Neural crest cell (in vitro differentiated cells): Measurements from ENCODE around the gene TMCC3. TPM values are rescaled to one million over a fixed set of nuclear protein-coding genes. Genes with fewer than 3 reads are reported as not detected.
"Not testable (repeated sequence)": the region's sequence is repeated elsewhere in the genome, so short reads cannot be mapped to it uniquely, and the experiment has no call there.

ENCODE experiments used
- DNase-seq: peaks from one replicate; pipeline ENCODE4 v3.0.0; 2021; ENCODE audit warnings: low read depth, mixed read lengths, low spot score
- H3K27ac Mint-ChIP-seq: one replicate; pipeline ENCODE4 v1.8.0; 2021; ENCODE audit warnings: mild to moderate bottlenecking, mixed read lengths; ENCODE audit not compliant: unreplicated experiment
- H3K27me3 Mint-ChIP-seq: 2 replicates; pipeline ENCODE4 v1.8.0; 2021; ENCODE audit warnings: low read depth, mild to moderate bottlenecking, mixed read lengths
- H3K36me3 Mint-ChIP-seq: 2 replicates; pipeline ENCODE4 v1.8.0; 2021; ENCODE audit warnings: low read depth, mild to moderate bottlenecking, mixed read lengths
- H3K4me1 Mint-ChIP-seq: 2 replicates; pipeline ENCODE4 v1.8.0; 2021; ENCODE audit warnings: mixed read lengths
- H3K4me3 Mint-ChIP-seq: one replicate; pipeline ENCODE4 v1.8.0; 2021; ENCODE audit warnings: mild to moderate bottlenecking, mixed read lengths
- H3K9me3 Mint-ChIP-seq: 2 replicates; pipeline ENCODE4 v1.8.0; 2021; ENCODE audit warnings: mixed read lengths
- total RNA-seq: library from RNA; stranded (reverse); gene quantifications from 2 replicates; pipeline ENCODE4 v1.2.1, GENCODE V29; 2021
- TF ChIP-seq, protein P1 (sequence below): fragments of 200-600 bp; sonication (generic); conservative IDR thresholded peaks from 2 replicates; pipeline ENCODE4 v1.5.0; 2021; ENCODE audit warnings: antibody characterized with exemption, mild to moderate bottlenecking

Gene TMCC3
- total RNA-seq, 1 donor from 2014 or later, result 3.4 TPM

DNA sequence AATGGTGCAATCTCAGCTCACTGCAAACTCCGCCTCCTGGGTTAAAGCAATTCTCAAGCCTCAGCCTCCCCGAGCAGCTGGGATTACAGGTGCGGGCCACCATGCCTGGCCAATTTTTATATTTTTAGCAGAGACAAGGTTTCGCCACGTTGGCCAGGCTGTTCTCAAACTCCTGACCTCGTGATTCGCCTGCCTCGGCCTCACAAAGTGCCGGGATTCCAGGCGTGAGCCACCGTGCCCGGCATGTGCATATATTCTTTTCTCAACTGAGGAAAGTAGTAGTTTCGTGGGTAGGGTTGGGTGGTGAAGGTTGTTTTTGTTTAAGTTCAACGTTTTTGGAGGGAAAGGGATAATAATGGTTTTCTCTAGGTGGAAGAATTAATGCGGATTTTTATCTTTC lies 96.5 kb downstream of the TMCC3 start:
- TF ChIP-seq, protein P1, sequence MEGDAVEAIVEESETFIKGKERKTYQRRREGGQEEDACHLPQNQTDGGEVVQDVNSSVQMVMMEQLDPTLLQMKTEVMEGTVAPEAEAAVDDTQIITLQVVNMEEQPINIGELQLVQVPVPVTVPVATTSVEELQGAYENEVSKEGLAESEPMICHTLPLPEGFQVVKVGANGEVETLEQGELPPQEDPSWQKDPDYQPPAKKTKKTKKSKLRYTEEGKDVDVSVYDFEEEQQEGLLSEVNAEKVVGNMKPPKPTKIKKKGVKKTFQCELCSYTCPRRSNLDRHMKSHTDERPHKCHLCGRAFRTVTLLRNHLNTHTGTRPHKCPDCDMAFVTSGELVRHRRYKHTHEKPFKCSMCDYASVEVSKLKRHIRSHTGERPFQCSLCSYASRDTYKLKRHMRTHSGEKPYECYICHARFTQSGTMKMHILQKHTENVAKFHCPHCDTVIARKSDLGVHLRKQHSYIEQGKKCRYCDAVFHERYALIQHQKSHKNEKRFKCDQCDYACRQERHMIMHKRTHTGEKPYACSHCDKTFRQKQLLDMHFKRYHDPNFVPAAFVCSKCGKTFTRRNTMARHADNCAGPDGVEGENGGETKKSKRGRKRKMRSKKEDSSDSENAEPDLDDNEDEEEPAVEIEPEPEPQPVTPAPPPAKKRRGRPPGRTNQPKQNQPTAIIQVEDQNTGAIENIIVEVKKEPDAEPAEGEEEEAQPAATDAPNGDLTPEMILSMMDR, result no peak
- H3K4me1 Mint-ChIP-seq, result no peaks in the 10 kb centered on the region
- H3K36me3 Mint-ChIP-seq, result no peaks in the 10 kb centered on the region
- peaks cover 3% of the 10 kb centered on the region for H3K9me3 Mint-ChIP-seq
- no peak overlapping the region for H3K27ac Mint-ChIP-seq
- no peak overlapping the region for H3K4me3 Mint-ChIP-seq
- peaks cover 6% of the 10 kb centered on the region for H3K27me3 Mint-ChIP-seq
- DNase-seq, result no peak

DNA sequence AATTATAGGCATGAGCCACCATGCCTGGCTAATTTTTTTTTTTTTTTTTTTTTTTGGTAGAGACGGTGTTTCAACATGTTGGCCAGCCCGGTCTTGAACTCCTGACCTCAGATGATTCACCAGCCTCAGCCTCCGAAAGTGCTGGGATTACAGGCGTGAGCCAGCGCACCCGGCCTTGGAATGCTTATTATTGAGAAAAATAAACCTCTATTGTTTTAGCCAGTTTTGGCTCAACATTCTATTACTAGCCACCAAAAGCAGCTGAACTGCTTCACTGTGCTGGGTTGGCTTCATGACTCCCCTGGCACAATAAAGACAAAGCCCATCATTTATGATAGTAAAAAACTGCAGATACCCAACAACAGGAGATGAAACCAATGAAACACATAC lies 97.2 kb downstream of the TMCC3 start:
- TF ChIP-seq, protein P1, result no peak
- H3K27ac Mint-ChIP-seq, result no peak overlapping the region
- no peak for DNase-seq
- H3K36me3 Mint-ChIP-seq, result no peaks in the 10 kb centered on the region
- H3K9me3 Mint-ChIP-seq, result peaks cover 3% of the 10 kb centered on the region
- H3K4me1 Mint-ChIP-seq, result no peaks in the 10 kb centered on the region
- no peak overlapping the region for H3K4me3 Mint-ChIP-seq
- peaks cover 3% of the 10 kb centered on the region for H3K27me3 Mint-ChIP-seq

DNA sequence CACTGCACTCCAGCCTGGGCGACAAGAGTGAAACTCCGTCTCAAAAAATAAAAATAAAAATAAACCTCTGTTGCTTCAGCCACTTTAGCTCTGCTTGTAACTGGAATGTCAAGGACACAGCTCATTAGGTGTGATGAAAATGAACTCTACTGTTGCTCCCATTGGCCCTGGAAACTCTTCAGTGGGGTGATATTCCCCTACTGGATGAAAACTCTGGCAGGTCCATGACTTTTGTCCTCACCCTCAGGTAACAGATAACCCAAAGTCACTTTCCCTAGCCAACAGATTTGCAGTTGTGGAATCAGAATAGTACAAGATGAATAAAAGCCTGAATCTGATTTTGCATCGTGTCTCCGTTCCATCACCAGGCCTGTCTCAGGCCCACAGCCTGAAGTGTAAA lies 98.5 kb downstream of the TMCC3 start:
- Mint-ChIP-seq H3K4me3 (no peak overlapping the region), H3K27me3 (peaks cover 3% of the 10 kb centered on the region), H3K9me3 (peaks cover 3% of the 10 kb centered on the region), H3K36me3 (no peaks in the 10 kb centered on the region), H3K4me1 (no peaks in the 10 kb centered on the region), H3K27ac (no peak overlapping the region)
- DNase-seq, result no peak
- TF ChIP-seq, protein P1, result no peak

DNA sequence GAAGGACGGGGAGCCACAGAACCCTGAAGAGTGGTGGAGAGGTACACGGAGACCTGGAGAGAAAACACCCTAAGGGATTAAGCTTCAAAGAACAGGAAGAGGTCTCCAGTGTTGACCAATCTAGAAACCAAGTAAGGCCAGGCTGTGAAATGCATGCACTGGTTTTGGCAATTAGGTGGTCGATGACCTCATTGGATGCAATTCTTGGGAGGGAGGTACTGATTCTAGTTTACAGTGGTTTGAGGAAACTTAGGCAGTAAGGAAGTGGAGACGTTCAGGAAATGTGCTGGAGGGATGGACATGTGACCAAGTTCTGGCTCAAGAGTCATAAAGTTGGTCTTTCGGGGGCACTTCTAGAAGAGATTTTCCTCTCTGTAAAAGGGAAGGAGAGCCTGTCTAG lies 99.4 kb downstream of the TMCC3 start:
- H3K4me3 Mint-ChIP-seq, result no peak overlapping the region
- no peak overlapping the region for H3K27ac Mint-ChIP-seq
- no peaks in the 10 kb centered on the region for H3K4me1 Mint-ChIP-seq
- H3K36me3 Mint-ChIP-seq, result no peaks in the 10 kb centered on the region
- peaks cover 6% of the 10 kb centered on the region for H3K9me3 Mint-ChIP-seq
- TF ChIP-seq, protein P1, result no peak
- DNase-seq, result no peak
- no peaks in the 10 kb centered on the region for H3K27me3 Mint-ChIP-seq

DNA sequence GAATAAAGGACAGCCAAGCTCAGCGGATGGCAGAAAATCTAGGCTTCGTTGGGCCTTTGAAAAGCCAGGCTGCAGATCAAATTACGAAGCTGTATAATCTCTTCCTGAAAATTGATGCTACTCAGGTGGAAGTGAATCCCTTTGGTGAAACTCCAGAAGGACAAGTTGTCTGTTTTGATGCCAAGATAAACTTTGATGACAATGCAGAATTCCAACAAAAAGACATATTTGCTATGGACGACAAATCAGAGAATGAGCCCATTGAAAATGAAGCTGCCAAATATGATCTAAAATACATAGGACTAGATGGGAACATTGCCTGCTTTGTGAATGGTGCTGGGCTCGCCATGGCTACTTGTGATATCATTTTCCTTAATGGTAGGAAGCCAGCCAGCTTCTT lies 101.5 kb downstream of the TMCC3 start:
- not testable (repeated sequence) for H3K9me3 Mint-ChIP-seq, H3K27me3 Mint-ChIP-seq, H3K4me3 Mint-ChIP-seq, H3K36me3 Mint-ChIP-seq, H3K27ac Mint-ChIP-seq, H3K4me1 Mint-ChIP-seq, DNase-seq

DNA sequence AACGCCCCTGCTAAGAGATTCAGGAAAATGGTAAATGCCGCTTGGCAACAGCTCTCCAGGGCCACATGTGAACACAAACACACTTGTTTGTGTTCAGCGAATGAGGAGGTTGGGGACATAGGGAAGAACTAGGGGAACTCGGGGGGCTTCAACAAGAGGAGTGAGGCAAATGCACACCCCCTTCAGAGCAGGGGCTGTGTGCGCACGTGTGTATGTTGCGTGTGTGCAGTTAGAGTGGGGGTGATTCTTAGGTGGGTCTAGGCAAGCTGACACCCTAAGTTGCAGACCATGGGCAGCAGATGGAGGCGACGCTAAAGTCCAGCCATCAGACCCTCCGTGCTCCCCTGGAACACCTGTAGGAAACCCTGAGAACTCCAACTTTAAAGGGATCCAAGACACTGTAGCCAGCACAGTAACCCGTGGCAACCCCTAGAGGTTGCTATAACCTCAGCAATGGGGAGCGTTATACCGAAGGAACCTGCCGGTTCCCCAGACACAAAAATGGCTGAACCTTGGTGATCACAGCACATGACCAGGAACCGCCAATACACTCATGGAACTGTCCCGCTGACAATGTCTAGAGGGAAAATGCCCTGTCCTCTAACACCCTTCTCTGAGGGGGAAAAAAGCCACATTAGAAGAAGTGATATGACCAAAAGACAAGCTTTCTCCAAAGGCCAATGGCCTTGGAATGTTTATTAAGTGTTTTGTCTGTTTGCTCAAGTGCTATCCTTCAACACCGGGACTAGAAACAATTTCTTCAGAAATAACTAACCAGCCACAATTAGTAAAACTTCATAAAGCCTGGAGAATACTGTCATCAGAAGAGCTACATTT lies 104.2 kb downstream of the TMCC3 start:
- Mint-ChIP-seq H3K36me3 (no peaks in the 10 kb centered on the region), H3K4me1 (no peaks in the 10 kb centered on the region), H3K27me3 (no peaks in the 10 kb centered on the region), H3K4me3 (no peak overlapping the region), H3K9me3 (peaks cover 6% of the 10 kb centered on the region), H3K27ac (no peak overlapping the region)
- TF ChIP-seq, protein P1, result peak; percentile 82
- peak; percentile 39 for DNase-seq
